Panc1 (cell line): ENCODE measurements around the gene RBPJL.

Experiments used
- CTCF ChIP-seq: fragments of 450-650 bp; IDR thresholded peaks from 2 replicates; pipeline ENCODE4 v1.5.1; 2017; ENCODE audit warnings: mild to moderate bottlenecking
- REST ChIP-seq, 2 experiments: IDR thresholded peaks; 2 replicates each; pipeline ENCODE4 v1.6.1; 2011 to 2012; ENCODE audit warnings: low read depth in 2 of 2, control low read depth in 1 of 2, low read length in 1 of 2, mild to moderate bottlenecking in 1 of 2, moderate library complexity in 1 of 2; ENCODE audit not compliant: insufficient read depth in 1 of 2
- SIN3A ChIP-seq: IDR thresholded peaks from 2 replicates; pipeline ENCODE4 v1.6.1; 2012; ENCODE audit warnings: low read depth, mild to moderate bottlenecking, low read length, moderate library complexity, borderline replicate concordance; ENCODE audit not compliant: insufficient read depth
- TCF7L2 ChIP-seq: IDR thresholded peaks from 2 replicates; pipeline ENCODE4 v1.6.1; 2011; ENCODE audit warnings: mild to moderate bottlenecking, low read depth, low read length, inconsistent platforms

- TF ChIP-seq TCF7L2 (no peak), REST (IDR thresholded peaks at IDR 0.05; ENCODE audit: insufficient read depth in 1 of 2, low read depth in 2 of 2, low read length in 1 of 2) (no peak), CTCF (no peak), SIN3A (no peak)
These were observed 52.4 kb downstream of the RBPJL start for GRCh38 chr20:45359069-45359405.
